ENCODE measurements around the gene ABCC10.
"Not testable (repeated sequence)": the region's sequence is repeated elsewhere in the genome, so short reads cannot be mapped to it uniquely, and the experiment has no call there.

The ABCC10 gene

GRCh38 chr6:43445576-43445975 lies 18.2 kb downstream of the ABCC10 start:
- no peak for DNase-seq

- DNase-seq, result no peak
Measured at GRCh38 chr6:43447604-43448003, 20.3 kb downstream of the ABCC10 start.

- no peak for DNase-seq
Measured at GRCh38 chr6:43448916-43449315, 21.6 kb downstream of the ABCC10 start.

GRCh38 chr6:43450699-43451131 lies 23.4 kb downstream of the ABCC10 start:
- no peak for DNase-seq

GRCh38 chr6:43451348-43451747 lies 24.0 kb downstream of the ABCC10 start:
- no peak for DNase-seq

GRCh38 chr6:43451939-43452338 lies 24.6 kb downstream of the ABCC10 start:
- DNase-seq, result no peak

GRCh38 chr6:43452896-43453295 lies 25.6 kb downstream of the ABCC10 start:
- no peak for DNase-seq

- DNase-seq, result no peak
Measured at GRCh38 chr6:43453831-43454230, 26.5 kb downstream of the ABCC10 start.

- peak; percentile 69 for DNase-seq
Measured at GRCh38 chr6:43454290-43454695, 27.0 kb downstream of the ABCC10 start.

- DNase-seq, result peak; percentile 41
Measured at GRCh38 chr6:43454696-43455530, 27.6 kb downstream of the ABCC10 start.

- DNase-seq, result peak; percentile 64
Measured at GRCh38 chr6:43455531-43456428, 28.4 kb downstream of the ABCC10 start, which contains the start of gene DLK2. DLK2 (minus strand) TSS chr6:43455548; CDS start chr6:43454825, 723 bp downstream.

- DNase-seq, result no peak
Measured at GRCh38 chr6:43457643-43458042, 30.3 kb downstream of the ABCC10 start.

GRCh38 chr6:43458154-43458553 lies 30.8 kb downstream of the ABCC10 start:
- not testable (repeated sequence) for DNase-seq

GRCh38 chr6:43459535-43459934 lies 32.2 kb downstream of the ABCC10 start:
- DNase-seq, result no peak

GRCh38 chr6:43460032-43460431 lies 32.7 kb downstream of the ABCC10 start:
- no peak for DNase-seq

GRCh38 chr6:43461936-43462335 lies 34.6 kb downstream of the ABCC10 start:
- no peak for DNase-seq

GRCh38 chr6:43464337-43464736 lies 37.0 kb downstream of the ABCC10 start:
- DNase-seq, result no peak

GRCh38 chr6:43465948-43466347 lies 38.6 kb downstream of the ABCC10 start:
- DNase-seq, result no peak

GRCh38 chr6:43467265-43467664 lies 39.9 kb downstream of the ABCC10 start:
- not testable (repeated sequence) for DNase-seq

- DNase-seq, result no peak
Measured at GRCh38 chr6:43467752-43468151, 40.4 kb downstream of the ABCC10 start.

- no peak for DNase-seq
Measured at GRCh38 chr6:43468240-43468639, 40.9 kb downstream of the ABCC10 start.

GRCh38 chr6:43468748-43469681 lies 41.7 kb downstream of the ABCC10 start:
- DNase-seq, result no peak

GRCh38 chr6:43469947-43470346 lies 42.6 kb downstream of the ABCC10 start:
- no peak for DNase-seq
